Effector CD8-positive, alpha-beta T cell (primary cell): ENCODE data around the gene FAM20B.

Source experiments
- DNase-seq: peaks from one replicate; lab custom pipeline; 2025; lab: John Stamatoyannopoulos, UW

The FAM20B gene

GRCh38 chr1:179092896-179093461 lies 67.3 kb downstream of the FAM20B start:
- DNase-seq = no peak

GRCh38 chr1:179094818-179095217 lies 69.1 kb downstream of the FAM20B start:
- DNase-seq = no peak

GRCh38 chr1:179095377-179095776 lies 69.7 kb downstream of the FAM20B start:
- DNase-seq = no peak

- no peak for DNase-seq
Measured at GRCh38 chr1:179095924-179096323, 70.2 kb downstream of the FAM20B start.

- no peak for DNase-seq
Measured at GRCh38 chr1:179099891-179100290, 74.2 kb downstream of the FAM20B start.

- DNase-seq = no peak
Measured at GRCh38 chr1:179101566-179101965, 75.9 kb downstream of the FAM20B start.

GRCh38 chr1:179103999-179104398 lies 78.3 kb downstream of the FAM20B start:
- DNase-seq = no peak

GRCh38 chr1:179104611-179105250 lies 79.0 kb downstream of the FAM20B start:
- no peak for DNase-seq

- no peak for DNase-seq
Measured at GRCh38 chr1:179105393-179105792, 79.7 kb downstream of the FAM20B start.

GRCh38 chr1:179107706-179108629 lies 82.3 kb downstream of the FAM20B start:
- no peak for DNase-seq

- no peak for DNase-seq
Measured at GRCh38 chr1:179108644-179109043, 83.0 kb downstream of the FAM20B start.

GRCh38 chr1:179115181-179115580 lies 89.5 kb downstream of the FAM20B start:
- no peak for DNase-seq

- DNase-seq = no peak
Measured at GRCh38 chr1:179119513-179119912, 93.8 kb downstream of the FAM20B start.

- no peak for DNase-seq
Measured at GRCh38 chr1:179120736-179121135, 95.0 kb downstream of the FAM20B start.

GRCh38 chr1:179121159-179121938 lies 95.7 kb downstream of the FAM20B start:
- no peak for DNase-seq

GRCh38 chr1:179124873-179125272 lies 99.2 kb downstream of the FAM20B start:
- no peak for DNase-seq
